Measurements from ENCODE around the gene MSI2. TPM values are rescaled to one million over a fixed set of nuclear protein-coding genes. Genes with fewer than 3 reads are reported as not detected.

Gene MSI2
- total RNA-seq, 1 donor from 2014 or later: 140 TPM

- H3K27me3 Mint-ChIP-seq (ENCODE audit: low read depth): no peaks in the 10 kb centered on the region
- H3K4me1 Mint-ChIP-seq: peaks cover 89% of the 10 kb centered on the region
- no peak overlapping the region for H3K27ac Mint-ChIP-seq (ENCODE audit: unreplicated experiment)
- no peak for DNase-seq (ENCODE audit: low read depth, low spot score)
- no peak for TF ChIP-seq CTCF (conservative IDR thresholded peaks at IDR 0.05)
- peaks cover 8% of the 10 kb centered on the region for H3K36me3 Mint-ChIP-seq (ENCODE audit: low read depth)
- H3K9me3 Mint-ChIP-seq: no peaks in the 10 kb centered on the region
- H3K4me3 Mint-ChIP-seq: peak overlapping the region; percentile 15
Observed at GRCh38 chr17:57467801-57468200, 211.5 kb downstream of the MSI2 start.

GRCh38 chr17:57468932-57469775 is 212.8 kb downstream of the MSI2 start:
- Mint-ChIP-seq H3K27me3 (ENCODE audit: low read depth) (no peaks in the 10 kb centered on the region), H3K9me3 (no peaks in the 10 kb centered on the region), H3K4me1 (peaks cover 89% of the 10 kb centered on the region), H3K27ac (ENCODE audit: unreplicated experiment) (no peak overlapping the region), H3K4me3 (no peak overlapping the region), H3K36me3 (ENCODE audit: low read depth) (peaks cover 4% of the 10 kb centered on the region)
- DNase-seq (ENCODE audit: low read depth, low spot score): no peak
- no peak for TF ChIP-seq CTCF (conservative IDR thresholded peaks at IDR 0.05)

- TF ChIP-seq CTCF (conservative IDR thresholded peaks at IDR 0.05): no peak
- H3K27ac Mint-ChIP-seq (ENCODE audit: unreplicated experiment): no peak overlapping the region
- H3K27me3 Mint-ChIP-seq (ENCODE audit: low read depth): no peaks in the 10 kb centered on the region
- H3K9me3 Mint-ChIP-seq: no peaks in the 10 kb centered on the region
- no peak overlapping the region for H3K4me3 Mint-ChIP-seq
- peaks cover 4% of the 10 kb centered on the region for H3K36me3 Mint-ChIP-seq (ENCODE audit: low read depth)
- H3K4me1 Mint-ChIP-seq: peaks cover 89% of the 10 kb centered on the region
- DNase-seq (ENCODE audit: low read depth, low spot score): no peak
Observed at GRCh38 chr17:57470906-57471305, 214.6 kb downstream of the MSI2 start.

GRCh38 chr17:57471868-57472368 is 215.6 kb downstream of the MSI2 start:
- no peak for DNase-seq (ENCODE audit: low read depth, low spot score)
- Mint-ChIP-seq H3K9me3 (no peaks in the 10 kb centered on the region), H3K4me1 (peaks cover 89% of the 10 kb centered on the region), H3K36me3 (ENCODE audit: low read depth) (peaks cover 4% of the 10 kb centered on the region), H3K4me3 (peak overlapping the region; percentile 71), H3K27ac (ENCODE audit: unreplicated experiment) (peak overlapping the region; percentile 55), H3K27me3 (ENCODE audit: low read depth) (no peaks in the 10 kb centered on the region)
- TF ChIP-seq CTCF (conservative IDR thresholded peaks at IDR 0.05): peak; percentile 24

- Mint-ChIP-seq H3K4me3 (peak overlapping the region; percentile 42), H3K27ac (ENCODE audit: unreplicated experiment) (peak overlapping the region; percentile 81), H3K36me3 (ENCODE audit: low read depth) (peaks cover 3% of the 10 kb centered on the region), H3K9me3 (no peaks in the 10 kb centered on the region), H3K27me3 (ENCODE audit: low read depth) (no peaks in the 10 kb centered on the region), H3K4me1 (peaks cover 85% of the 10 kb centered on the region)
- TF ChIP-seq CTCF (conservative IDR thresholded peaks at IDR 0.05): no peak
- no peak for DNase-seq (ENCODE audit: low read depth, low spot score)
Observed at GRCh38 chr17:57475796-57476195, 219.5 kb downstream of the MSI2 start.

Data from neural crest cell (in vitro differentiated cells).